Astrocyte (in vitro differentiated cells and primary cell): ENCODE results near the gene NUP214.

ENCODE experiments used
- EZH2 ChIP-seq: IDR thresholded peaks from 2 replicates; pipeline ENCODE4 v1.6.1; 2012; ENCODE audit warnings: mild to moderate bottlenecking, low read length, inconsistent platforms; ENCODE audit not compliant: insufficient read depth
- TF ChIP-seq, protein P1 (sequence below): IDR thresholded peaks from 2 replicates; pipeline ENCODE4 v1.5.1; 2011; ENCODE audit warnings: low read depth, mild to moderate bottlenecking, inconsistent platforms, low read length, moderate library complexity; ENCODE audit not compliant: insufficient read depth

DNA sequence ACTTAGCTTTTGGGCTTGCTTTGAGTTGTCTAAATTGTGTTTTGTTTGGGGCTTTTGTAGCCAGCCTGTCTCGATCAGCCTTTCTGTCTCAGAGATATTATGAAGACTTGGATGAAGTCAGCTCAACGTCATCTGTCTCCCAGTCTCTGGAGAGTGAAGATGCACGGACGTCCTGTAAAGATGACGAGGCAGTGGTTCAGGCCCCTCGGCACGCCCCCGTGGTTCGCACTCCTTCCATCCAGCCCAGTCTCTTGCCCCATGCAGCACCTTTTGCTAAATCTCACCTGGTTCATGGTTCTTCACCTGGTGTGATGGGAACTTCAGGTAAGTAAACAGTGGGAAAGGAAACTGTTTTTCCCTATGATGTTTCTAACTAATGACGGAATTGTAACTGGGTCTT is 48.6 kb downstream of the NUP214 start:
- TF ChIP-seq, protein P1, sequence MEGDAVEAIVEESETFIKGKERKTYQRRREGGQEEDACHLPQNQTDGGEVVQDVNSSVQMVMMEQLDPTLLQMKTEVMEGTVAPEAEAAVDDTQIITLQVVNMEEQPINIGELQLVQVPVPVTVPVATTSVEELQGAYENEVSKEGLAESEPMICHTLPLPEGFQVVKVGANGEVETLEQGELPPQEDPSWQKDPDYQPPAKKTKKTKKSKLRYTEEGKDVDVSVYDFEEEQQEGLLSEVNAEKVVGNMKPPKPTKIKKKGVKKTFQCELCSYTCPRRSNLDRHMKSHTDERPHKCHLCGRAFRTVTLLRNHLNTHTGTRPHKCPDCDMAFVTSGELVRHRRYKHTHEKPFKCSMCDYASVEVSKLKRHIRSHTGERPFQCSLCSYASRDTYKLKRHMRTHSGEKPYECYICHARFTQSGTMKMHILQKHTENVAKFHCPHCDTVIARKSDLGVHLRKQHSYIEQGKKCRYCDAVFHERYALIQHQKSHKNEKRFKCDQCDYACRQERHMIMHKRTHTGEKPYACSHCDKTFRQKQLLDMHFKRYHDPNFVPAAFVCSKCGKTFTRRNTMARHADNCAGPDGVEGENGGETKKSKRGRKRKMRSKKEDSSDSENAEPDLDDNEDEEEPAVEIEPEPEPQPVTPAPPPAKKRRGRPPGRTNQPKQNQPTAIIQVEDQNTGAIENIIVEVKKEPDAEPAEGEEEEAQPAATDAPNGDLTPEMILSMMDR: no peak
- TF ChIP-seq EZH2: no peak
